ENCODE results near the gene MBD5.

GRCh38 chr2:148517822-148518221 is 496.9 kb downstream of the MBD5 start:
- no peak for TF ChIP-seq EZH2 (IDR thresholded peaks at IDR 0.05; ENCODE audit: borderline replicate concordance, insufficient read depth, low read depth, low read length, poor library complexity, severe bottlenecking)
- no peak for TF ChIP-seq CTCF (IDR thresholded peaks at IDR 0.05)
